ENCODE data around the gene COL27A1.

DNA sequence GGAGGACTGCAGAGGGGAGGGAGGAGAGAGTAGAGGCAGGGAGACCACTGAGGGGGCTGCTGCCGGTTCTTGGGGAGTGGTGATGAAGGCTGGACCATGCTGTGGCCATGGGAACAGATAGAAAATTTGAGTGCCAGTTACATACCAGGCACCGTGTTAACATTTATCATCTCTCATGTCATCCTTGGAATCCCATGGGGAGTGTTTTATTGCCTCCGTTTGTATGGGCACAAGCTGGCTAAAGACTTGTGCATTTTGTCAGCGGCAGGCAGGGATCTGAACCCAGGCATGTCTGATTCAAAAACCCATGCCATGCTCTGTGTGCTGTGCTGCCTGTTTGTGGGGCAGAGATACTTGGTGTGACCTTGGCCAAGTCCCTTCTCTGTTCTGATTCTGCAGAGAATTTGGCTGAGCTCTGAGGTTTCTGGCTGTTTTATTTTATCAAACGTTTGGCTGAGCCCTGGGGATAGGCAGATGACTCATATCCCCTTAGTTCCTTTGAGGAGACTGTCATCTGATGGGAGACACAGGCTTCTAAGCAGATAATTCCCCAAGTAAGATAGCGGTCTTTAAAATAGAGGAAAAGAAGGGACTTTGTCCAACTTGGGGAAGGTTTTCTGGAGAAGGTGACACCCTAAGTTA is 22.2 kb downstream of the COL27A1 start:
- TF ChIP-seq, protein P1, sequence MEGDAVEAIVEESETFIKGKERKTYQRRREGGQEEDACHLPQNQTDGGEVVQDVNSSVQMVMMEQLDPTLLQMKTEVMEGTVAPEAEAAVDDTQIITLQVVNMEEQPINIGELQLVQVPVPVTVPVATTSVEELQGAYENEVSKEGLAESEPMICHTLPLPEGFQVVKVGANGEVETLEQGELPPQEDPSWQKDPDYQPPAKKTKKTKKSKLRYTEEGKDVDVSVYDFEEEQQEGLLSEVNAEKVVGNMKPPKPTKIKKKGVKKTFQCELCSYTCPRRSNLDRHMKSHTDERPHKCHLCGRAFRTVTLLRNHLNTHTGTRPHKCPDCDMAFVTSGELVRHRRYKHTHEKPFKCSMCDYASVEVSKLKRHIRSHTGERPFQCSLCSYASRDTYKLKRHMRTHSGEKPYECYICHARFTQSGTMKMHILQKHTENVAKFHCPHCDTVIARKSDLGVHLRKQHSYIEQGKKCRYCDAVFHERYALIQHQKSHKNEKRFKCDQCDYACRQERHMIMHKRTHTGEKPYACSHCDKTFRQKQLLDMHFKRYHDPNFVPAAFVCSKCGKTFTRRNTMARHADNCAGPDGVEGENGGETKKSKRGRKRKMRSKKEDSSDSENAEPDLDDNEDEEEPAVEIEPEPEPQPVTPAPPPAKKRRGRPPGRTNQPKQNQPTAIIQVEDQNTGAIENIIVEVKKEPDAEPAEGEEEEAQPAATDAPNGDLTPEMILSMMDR (IDR thresholded peaks at IDR 0.05), result no peak
- TF ChIP-seq POLR2A (IDR thresholded peaks at IDR 0.05) (no peak), POLR2AphosphoS5 (IDR thresholded peaks at IDR 0.05) (no peak)

Measured in prostate gland (tissue), 2 donors.